Natural killer cell (primary cell): ENCODE measurements around the gene DLX1. TPM values are rescaled to one million over a fixed set of nuclear protein-coding genes. Genes with fewer than 3 reads are reported as not detected.

Experiments
- ATAC-seq, 3 donors: fragments of 150-1000 bp in 2 of 3; fragments of 200-7000 bp in 1 of 3; cut with Tn5 transposase; 1 replicate in 1 of 3; 2 replicates in 2 of 3; pipeline ENCODE4 v1.10.0; 2021; ENCODE audit warnings: mild to moderate bottlenecking in 2 of 3, moderate library complexity in 2 of 3
- DNase-seq, 2 donors: peaks; one replicate each; pipeline versions ENCODE4 v3.0.0 to v3.0.0-alpha.2; 2013 to 2021; ENCODE audit warnings: mixed read lengths in 1 of 2
- H3K27ac ChIP-seq: one replicate; pipeline ENCODE4 v1.5.1; 2013; ENCODE audit warnings: mild to moderate bottlenecking, low read length
- H3K27me3 ChIP-seq: one replicate; pipeline ENCODE4 v1.6.1; 2013; ENCODE audit warnings: low read length; ENCODE audit not compliant: control insufficient read depth, insufficient read depth
- H3K36me3 ChIP-seq: one replicate; pipeline ENCODE4 v1.6.1; 2013; ENCODE audit warnings: low read length; ENCODE audit not compliant: control insufficient read depth, insufficient read depth
- H3K4me1 ChIP-seq: one replicate; pipeline ENCODE4 v1.6.1; 2013; ENCODE audit warnings: low read length; ENCODE audit not compliant: control insufficient read depth, insufficient read depth
- H3K4me3 ChIP-seq: one replicate; pipeline ENCODE4 v1.5.1; 2013; ENCODE audit warnings: low read length
- H3K9me3 ChIP-seq: one replicate; pipeline ENCODE4 v1.6.1; 2013; ENCODE audit warnings: low read length; ENCODE audit not compliant: control insufficient read depth, insufficient read depth
- H3K27ac Mint-ChIP-seq, 2 donors: one replicate each; pipeline ENCODE4 v1.8.0; 2022; ENCODE audit warnings: mild to moderate bottlenecking in 2 of 2, mixed read lengths in 2 of 2, moderate library complexity in 1 of 2
- H3K27me3 Mint-ChIP-seq, 2 donors: one replicate each; pipeline ENCODE4 v1.8.0; 2022; ENCODE audit warnings: low read depth in 2 of 2, mixed read lengths in 2 of 2
- H3K36me3 Mint-ChIP-seq: one replicate; pipeline ENCODE4 v1.8.0; 2022; ENCODE audit warnings: mixed read lengths
- H3K4me1 Mint-ChIP-seq, 2 donors: one replicate each; pipeline ENCODE4 v1.8.0; 2022; ENCODE audit warnings: mixed read lengths in 2 of 2
- H3K4me3 Mint-ChIP-seq: one replicate; pipeline ENCODE4 v1.8.0; 2022; ENCODE audit warnings: mild to moderate bottlenecking, moderate library complexity, mixed read lengths
- H3K9me3 Mint-ChIP-seq, 2 donors: one replicate each; pipeline ENCODE4 v1.8.0; 2022; ENCODE audit warnings: mixed read lengths in 2 of 2
- WGBS: methylation state at CpG from one replicate; pipeline ENCODE4 v1.1.7; 2013; ENCODE audit warnings: missing lambda C conversion rate; ENCODE audit not compliant: insufficient coverage; 5-methylcytosine and 5-hydroxymethylcytosine counted together
- intact Hi-C: fragments of 100-400 bp; cut with micrococcal nuclease; formaldehyde crosslinking; loops from one replicate; pipeline ENCODE4 v1.14.2; 2022
- total RNA-seq, 4 donors: library from RNA; stranded (reverse); fragments of 120-200 nt in 1 of 4; gene quantifications; one replicate each; pipeline versions ENCODE4 v1.2.3 to v1.2.4, GENCODE V29; 2013 to 2022
- TF ChIP-seq, protein P1 (sequence below): fragments of 200-600 bp; IDR thresholded peaks from one replicate; pipeline ENCODE4 v1.8.0; 2022; ENCODE audit warnings: antibody characterized with exemption

The DLX1 gene
- total RNA-seq, 3 donors from 2014 or later (not counting 1 experiment from before 2014, with no cell fraction given), result not detected

DNA sequence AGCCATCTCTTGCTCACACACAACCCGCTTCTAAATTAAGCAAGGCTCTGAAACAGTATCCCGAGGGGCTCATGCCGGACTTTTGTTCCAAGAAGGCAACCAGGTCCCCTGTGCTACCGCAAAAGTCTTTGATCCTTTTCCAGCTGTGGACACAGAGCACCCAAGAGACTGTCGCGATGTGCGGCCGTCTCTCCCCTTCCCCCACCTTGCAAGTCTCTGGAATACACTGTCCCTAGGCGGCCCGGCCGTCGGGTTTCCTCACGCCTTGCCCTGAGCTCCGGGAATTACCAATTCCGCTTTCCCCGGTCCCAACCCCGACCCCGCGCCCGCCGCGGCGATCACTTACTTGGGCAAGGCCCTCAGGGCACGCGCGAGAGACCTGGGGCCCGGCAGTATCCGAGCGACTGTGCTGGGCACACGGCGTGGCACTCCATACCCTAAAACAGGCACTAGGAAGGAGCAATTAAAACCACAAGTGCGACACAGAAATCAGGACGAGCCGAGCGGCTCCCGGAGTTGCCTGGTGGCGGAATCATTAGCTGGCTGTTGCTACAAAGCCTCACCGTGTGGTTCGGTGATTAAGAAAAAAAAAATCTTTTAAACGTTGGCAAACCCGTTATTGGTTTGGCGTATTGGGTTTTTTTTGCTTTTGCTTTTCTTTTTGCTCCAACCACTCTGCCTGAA lies 2.2 kb upstream of the DLX1 start:
- ATAC-seq (no peak), DNase-seq (peak in 1 of 2 donors; percentile 39)
- no peaks in the 10 kb centered on the region for H3K9me3 Mint-ChIP-seq
- H3K27me3 Mint-ChIP-seq, result peaks cover 81 to 95% of the 10 kb centered on the region in 2 donors
- Histone ChIP-seq H3K4me1 (peaks cover 66% of the 10 kb centered on the region), H3K27me3 (peaks cover 98% of the 10 kb centered on the region), H3K27ac (no peak overlapping the region), H3K36me3 (no peaks in the 10 kb centered on the region), H3K9me3 (peaks cover 16% of the 10 kb centered on the region), H3K4me3 (no peak overlapping the region)
- TF ChIP-seq, protein P1, sequence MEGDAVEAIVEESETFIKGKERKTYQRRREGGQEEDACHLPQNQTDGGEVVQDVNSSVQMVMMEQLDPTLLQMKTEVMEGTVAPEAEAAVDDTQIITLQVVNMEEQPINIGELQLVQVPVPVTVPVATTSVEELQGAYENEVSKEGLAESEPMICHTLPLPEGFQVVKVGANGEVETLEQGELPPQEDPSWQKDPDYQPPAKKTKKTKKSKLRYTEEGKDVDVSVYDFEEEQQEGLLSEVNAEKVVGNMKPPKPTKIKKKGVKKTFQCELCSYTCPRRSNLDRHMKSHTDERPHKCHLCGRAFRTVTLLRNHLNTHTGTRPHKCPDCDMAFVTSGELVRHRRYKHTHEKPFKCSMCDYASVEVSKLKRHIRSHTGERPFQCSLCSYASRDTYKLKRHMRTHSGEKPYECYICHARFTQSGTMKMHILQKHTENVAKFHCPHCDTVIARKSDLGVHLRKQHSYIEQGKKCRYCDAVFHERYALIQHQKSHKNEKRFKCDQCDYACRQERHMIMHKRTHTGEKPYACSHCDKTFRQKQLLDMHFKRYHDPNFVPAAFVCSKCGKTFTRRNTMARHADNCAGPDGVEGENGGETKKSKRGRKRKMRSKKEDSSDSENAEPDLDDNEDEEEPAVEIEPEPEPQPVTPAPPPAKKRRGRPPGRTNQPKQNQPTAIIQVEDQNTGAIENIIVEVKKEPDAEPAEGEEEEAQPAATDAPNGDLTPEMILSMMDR, result no peak
- intact Hi-C loops, result no loop called here
- H3K4me1 Mint-ChIP-seq, result peaks cover 63% of the 10 kb centered on the region in 2 donors
- peak overlapping the region in 1 of 2 donors; percentile 37 for H3K27ac Mint-ChIP-seq
- WGBS, result 11% methylated on average over 41 of the region's 42 CpGs
- H3K36me3 Mint-ChIP-seq, result no peaks in the 10 kb centered on the region
- peak overlapping the region; percentile 88 for H3K4me3 Mint-ChIP-seq

GRCh38 chr2:172083628-172084394 lies 1.5 kb upstream of the DLX1 start:
- TF ChIP-seq, protein P1, result no peak
- Histone ChIP-seq H3K9me3 (peaks cover 16% of the 10 kb centered on the region), H3K27me3 (peaks cover 98% of the 10 kb centered on the region), H3K4me3 (no peak overlapping the region), H3K36me3 (no peaks in the 10 kb centered on the region), H3K4me1 (peaks cover 70% of the 10 kb centered on the region), H3K27ac (no peak overlapping the region)
- Mint-ChIP-seq H3K9me3 (no peaks in the 10 kb centered on the region), H3K27me3 (peaks cover 82 to 95% of the 10 kb centered on the region in 2 donors), H3K4me3 (peak overlapping the region; percentile 88), H3K27ac (peak overlapping the region in 1 of 2 donors; percentile 37), H3K36me3 (no peaks in the 10 kb centered on the region), H3K4me1 (peaks cover 63 to 70% of the 10 kb centered on the region in 2 donors)
- ATAC-seq (no peak), DNase-seq (peak in 1 of 2 donors; percentile 37)
- intact Hi-C loops, result no loop called here
- WGBS, result 16% methylated on average over 21 of the region's 23 CpGs

DNA sequence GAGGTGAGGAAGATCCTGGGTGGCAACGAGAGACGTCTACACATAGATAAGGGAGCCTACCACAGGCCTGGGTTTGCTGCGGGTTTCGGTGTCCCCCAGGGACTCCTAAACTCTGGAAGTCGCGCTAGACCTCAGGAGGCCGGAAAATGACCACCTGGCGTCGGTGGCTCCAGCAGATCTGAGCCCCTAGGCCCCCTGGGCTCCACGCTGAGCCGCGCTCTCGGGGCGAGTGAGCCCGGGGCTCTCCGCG lies 987 bp upstream of the DLX1 start:
- Mint-ChIP-seq H3K36me3 (no peaks in the 10 kb centered on the region), H3K4me3 (peak overlapping the region; percentile 88), H3K27ac (peak overlapping the region in 1 of 2 donors; percentile 71), H3K4me1 (peaks cover 63 to 70% of the 10 kb centered on the region in 2 donors), H3K27me3 (peaks cover 81 to 95% of the 10 kb centered on the region in 2 donors), H3K9me3 (no peaks in the 10 kb centered on the region)
- H3K36me3 ChIP-seq, result no peaks in the 10 kb centered on the region
- H3K4me3 ChIP-seq, result no peak overlapping the region
- H3K27ac ChIP-seq, result no peak overlapping the region
- H3K27me3 ChIP-seq, result peaks cover 98% of the 10 kb centered on the region
- TF ChIP-seq, protein P1, result no peak
- DNase-seq (no peak), ATAC-seq (no peak)
- H3K9me3 ChIP-seq, result peaks cover 16% of the 10 kb centered on the region
- peaks cover 70% of the 10 kb centered on the region for H3K4me1 ChIP-seq
- 2% methylated on average over 17 of the region's 17 CpGs for WGBS
- intact Hi-C loops, result no loop called here
